Smooth muscle cell (in vitro differentiated cells): ENCODE results near the gene KCNK3. TPM values are rescaled to one million over a fixed set of nuclear protein-coding genes. Genes with fewer than 3 reads are reported as not detected.
A peak's percentile ranks its signal among the peaks of the same experiment; 100 is the strongest.

ENCODE experiments used
- DNase-seq: peaks from one replicate; lab custom pipeline; 2025; ENCODE audit not compliant: unreplicated experiment; lab: John Stamatoyannopoulos, UW
- H2AFZ ChIP-seq: fragments of 200-600 bp; sonication (generic); 2 replicates; pipeline ENCODE4 v1.6.0; 2016; ENCODE audit warnings: antibody characterized with exemption, low read depth, mild to moderate bottlenecking
- H3F3A ChIP-seq: fragments of 200-600 bp; sonication (generic); 2 replicates; pipeline ENCODE4 v1.6.0; 2017; ENCODE audit warnings: antibody characterized with exemption, low read depth
- H3K27ac ChIP-seq: fragments of 200-600 bp; sonication (generic); 2 replicates; pipeline ENCODE4 v1.5.1; 2016; ENCODE audit warnings: low read depth, mild to moderate bottlenecking
- H3K27me3 ChIP-seq: fragments of 200-600 bp; sonication (generic); 2 replicates; pipeline ENCODE4 v1.6.1; 2016; ENCODE audit warnings: low read depth, mild to moderate bottlenecking
- H3K36me3 ChIP-seq: fragments of 200-600 bp; sonication (generic); 2 replicates; pipeline ENCODE4 v1.5.1; 2016; ENCODE audit warnings: low read depth
- H3K4me1 ChIP-seq: fragments of 200-600 bp; sonication (generic); 2 replicates; pipeline ENCODE4 v1.5.1; 2016; ENCODE audit warnings: low read depth
- H3K4me2 ChIP-seq: fragments of 200-600 bp; sonication (generic); 2 replicates; pipeline ENCODE4 v1.6.0; 2016; ENCODE audit warnings: mild to moderate bottlenecking
- H3K4me3 ChIP-seq: fragments of 200-600 bp; sonication (generic); 2 replicates; pipeline ENCODE4 v1.5.1; 2016; ENCODE audit warnings: mild to moderate bottlenecking
- H3K79me2 ChIP-seq: fragments of 200-600 bp; sonication (generic); 2 replicates; pipeline ENCODE4 v1.6.0; 2016; ENCODE audit warnings: low read depth, mild to moderate bottlenecking
- H3K9ac ChIP-seq: fragments of 200-600 bp; sonication (generic); 2 replicates; pipeline ENCODE4 v1.6.0; 2016; ENCODE audit warnings: low read depth
- H3K9me3 ChIP-seq: fragments of 200-600 bp; sonication (generic); replicated peaks from 2 replicates; pipeline ENCODE4 v1.5.1; 2016; ENCODE audit warnings: low read depth
- H4K20me1 ChIP-seq: fragments of 200-600 bp; sonication (generic); 2 replicates; pipeline ENCODE4 v1.6.0; 2016; ENCODE audit warnings: low read depth
- CTCF ChIP-seq: fragments of 200-600 bp; sonication (generic); IDR thresholded peaks from 2 replicates; pipeline ENCODE4 v1.5.1; 2017; ENCODE audit warnings: borderline replicate concordance, mild to moderate bottlenecking, antibody characterized with exemption; ENCODE audit not compliant: insufficient read depth, poor library complexity, severe bottlenecking
- WGBS: methylation state at CpG from one replicate; pipeline ENCODE4 v1.1.7; 2016; ENCODE audit warnings: low lambda C conversion rate; 5-methylcytosine and 5-hydroxymethylcytosine counted together
- polyA plus RNA-seq: library from polyadenylated mRNA; unstranded; fragments of >200 nt; fragmentation: Nextera tagmentation; extraction: Ambion mirVana; gene quantifications from 2 replicates; pipeline ENCODE4 v1.2.1, GENCODE V29; 2016
- total RNA-seq: library from RNA; depleted of rRNA; stranded (reverse); fragments of >200 nt; gene quantifications from 2 replicates; pipeline ENCODE4 v1.2.3, GENCODE V29; 2014

The KCNK3 gene
- total and polyA plus RNA-seq, 2 experiments from 2014 or later = 1.1 to 7.5 TPM

GRCh38 chr2:26692897-26693849, 651 bp downstream of the KCNK3 start:
- Histone ChIP-seq H3K27ac (no peak overlapping the region), H3K4me2 (peak overlapping the region; percentile 93), H3K9me3 (no peaks in the 10 kb centered on the region), H3K27me3 (peaks cover 15% of the 10 kb centered on the region), H3F3A (no peaks in the 10 kb centered on the region), H3K79me2 (peaks cover 4% of the 10 kb centered on the region), H3K36me3 (no peaks in the 10 kb centered on the region), H3K4me1 (peaks cover 15% of the 10 kb centered on the region), H4K20me1 (no peaks in the 10 kb centered on the region), H2AFZ (no peak overlapping the region), H3K9ac (no peak overlapping the region), H3K4me3 (peak overlapping the region; percentile 51)
- TF ChIP-seq CTCF = no peak
- DNase-seq = no peak
- 9% methylated on average over 58 of the region's 83 CpGs for WGBS

GRCh38 chr2:26694001-26694400, 1.5 kb downstream of the KCNK3 start:
- DNase-seq = no peak

GRCh38 chr2:26696351-26696816, 3.9 kb downstream of the KCNK3 start:
- Histone ChIP-seq H3K9ac (no peak overlapping the region), H3K36me3 (no peaks in the 10 kb centered on the region), H3F3A (no peaks in the 10 kb centered on the region), H3K4me2 (peak overlapping the region; percentile 13), H3K9me3 (no peaks in the 10 kb centered on the region), H3K27ac (peak overlapping the region; percentile 44), H3K4me1 (peaks cover 15% of the 10 kb centered on the region), H3K27me3 (peaks cover 15% of the 10 kb centered on the region), H3K4me3 (no peak overlapping the region), H4K20me1 (no peaks in the 10 kb centered on the region), H3K79me2 (peaks cover 4% of the 10 kb centered on the region), H2AFZ (no peak overlapping the region)
- WGBS = 21% methylated on average over 3 of the region's 3 CpGs
- DNase-seq = no peak
- TF ChIP-seq CTCF = no peak

More at GRCh38 chr2:26694001-26694400, 1.5 kb downstream of the KCNK3 start:
- Histone ChIP-seq H3F3A (no peaks in the 10 kb centered on the region), H3K27ac (no peak overlapping the region), H3K4me2 (peak overlapping the region; percentile 93), H3K4me3 (no peak overlapping the region), H3K4me1 (peaks cover 15% of the 10 kb centered on the region), H3K9ac (no peak overlapping the region), H3K9me3 (no peaks in the 10 kb centered on the region), H3K36me3 (no peaks in the 10 kb centered on the region), H4K20me1 (no peaks in the 10 kb centered on the region), H3K79me2 (peaks cover 4% of the 10 kb centered on the region), H2AFZ (no peak overlapping the region), H3K27me3 (peaks cover 15% of the 10 kb centered on the region)
- 76% methylated on average over 7 of the region's 7 CpGs for WGBS
- TF ChIP-seq CTCF = no peak
